Middle frontal gyrus (tissue), 1 donor: ENCODE data around the gene BCKDHB.
"Not testable (repeated sequence)": the region's sequence is repeated elsewhere in the genome, so short reads cannot be mapped to it uniquely, and the experiment has no call there.

Experiments
- DNase-seq: peaks from one replicate; pipeline ENCODE4 v3.0.0-alpha.2; 2015; ENCODE audit warnings: low spot score; ENCODE audit errors: extremely low spot score

The BCKDHB gene

GRCh38 chr6:80106418-80107235 is at the start of gene BCKDHB:
BCKDHB (plus strand) TSS chr6:80106671; CDS start chr6:80106694, 23 bp downstream.
- DNase-seq = peak; percentile 96

GRCh38 chr6:80060774-80061173 is 45.7 kb upstream of the BCKDHB start:
- DNase-seq = no peak

- DNase-seq = not testable (repeated sequence)
Measured at GRCh38 chr6:80068146-80068545, 38.3 kb upstream of the BCKDHB start.

- not testable (repeated sequence) for DNase-seq
Measured at GRCh38 chr6:80070431-80070830, 36.0 kb upstream of the BCKDHB start.

- no peak for DNase-seq
Measured at GRCh38 chr6:80077067-80077466, 29.4 kb upstream of the BCKDHB start.

- DNase-seq = no peak
Measured at GRCh38 chr6:80088637-80089036, 17.8 kb upstream of the BCKDHB start.

GRCh38 chr6:80091506-80091905 is 15.0 kb upstream of the BCKDHB start:
- DNase-seq = no peak

GRCh38 chr6:80094017-80094416 is 12.5 kb upstream of the BCKDHB start:
- DNase-seq = no peak

- DNase-seq = no peak
Measured at GRCh38 chr6:80095600-80095999, 10.9 kb upstream of the BCKDHB start.

GRCh38 chr6:80098392-80098791 is 8.1 kb upstream of the BCKDHB start:
- DNase-seq = no peak

GRCh38 chr6:80104520-80104919 is 2.0 kb upstream of the BCKDHB start:
- no peak for DNase-seq

- DNase-seq = no peak
Measured at GRCh38 chr6:80105972-80106417, 476 bp upstream of the BCKDHB start.

GRCh38 chr6:80122576-80122975 is 16.1 kb downstream of the BCKDHB start:
- DNase-seq = not testable (repeated sequence)

GRCh38 chr6:80126657-80127345 is 20.3 kb downstream of the BCKDHB start:
- DNase-seq = no peak

- DNase-seq = no peak
Measured at GRCh38 chr6:80129485-80129884, 23.0 kb downstream of the BCKDHB start.

- peak; percentile 24 for DNase-seq
Measured at GRCh38 chr6:80133020-80133419, 26.5 kb downstream of the BCKDHB start.

GRCh38 chr6:80134065-80134464 is 27.6 kb downstream of the BCKDHB start:
- DNase-seq = no peak

GRCh38 chr6:80142586-80142985 is 36.1 kb downstream of the BCKDHB start:
- DNase-seq = no peak

- DNase-seq = no peak
Measured at GRCh38 chr6:80143419-80143937, 37.0 kb downstream of the BCKDHB start.

- no peak for DNase-seq
Measured at GRCh38 chr6:80144753-80145315, 38.4 kb downstream of the BCKDHB start.

- DNase-seq = no peak
Measured at GRCh38 chr6:80145509-80145908, 39.0 kb downstream of the BCKDHB start.

- no peak for DNase-seq
Measured at GRCh38 chr6:80145921-80146320, 39.5 kb downstream of the BCKDHB start.
